Activated CD8-positive, alpha-beta T cell treated with anti-CD3 and anti-CD28 coated beads, Interleukin-2, amount 10 ng/mL, durations not matched to agents 7 days and 5 days (primary cell): Measurements from ENCODE around the gene GIMAP5. TPM values are rescaled to one million over a fixed set of nuclear protein-coding genes. Genes with fewer than 3 reads are reported as not detected.

ENCODE experiments used
- ATAC-seq: fragments of 150-1000 bp; cut with Tn5 transposase; one replicate; pipeline ENCODE4 v1.10.0; 2021; ENCODE audit warnings: moderate library complexity
- CTCF ChIA-PET: fragments of 350-600 bp; sonication (Branson Sonifier 250); formaldehyde crosslinking; loops from one replicate; lab custom pipeline; 2021; ENCODE audit warnings: antibody characterized with exemption; lab: Charles Lee
- POLR2A ChIA-PET: fragments of 350-600 bp; sonication (Branson Sonifier 250); formaldehyde crosslinking; loops from one replicate; lab custom pipeline; 2021; ENCODE audit warnings: antibody characterized with exemption; lab: Charles Lee
- DNase-seq: peaks from one replicate; pipeline ENCODE4 v3.0.0-alpha.2; 2020
- H3K27ac Mint-ChIP-seq: one replicate; pipeline ENCODE4 v1.8.0; 2021; ENCODE audit warnings: mild to moderate bottlenecking, mixed read lengths
- H3K27me3 Mint-ChIP-seq: one replicate; pipeline ENCODE4 v1.8.0; 2021; ENCODE audit warnings: low read depth, mixed read lengths
- H3K36me3 Mint-ChIP-seq: one replicate; pipeline ENCODE4 v1.8.0; 2021; ENCODE audit warnings: low read depth, mixed read lengths
- H3K4me1 Mint-ChIP-seq: one replicate; pipeline ENCODE4 v1.8.0; 2021; ENCODE audit warnings: low read depth, mixed read lengths
- H3K4me3 Mint-ChIP-seq: one replicate; pipeline ENCODE4 v1.8.0; 2021; ENCODE audit warnings: mild to moderate bottlenecking, mixed read lengths
- H3K9me3 Mint-ChIP-seq: one replicate; pipeline ENCODE4 v1.8.0; 2022; ENCODE audit warnings: mixed read lengths; ENCODE audit not compliant: insufficient read depth
- total RNA-seq, 2 experiments: library from RNA; stranded (reverse); gene quantifications; one replicate each; pipeline ENCODE4 v1.2.3, GENCODE V29; 2021

Gene GIMAP5
- total RNA-seq, 2 experiments from 2014 or later, result 56.3 to 63.3 TPM

- peaks cover 77% of the 10 kb centered on the region for H3K4me1 Mint-ChIP-seq
- no peaks in the 10 kb centered on the region for H3K9me3 Mint-ChIP-seq
- ChIA-PET CTCF (interaction anchor here (1.8 to 2.2 kb wide), 3 partner anchors 17 to 285 kb away, joined by 6 to 10 read pairs (median 6); partner anchors contain the start of gene GIMAP1), POLR2A (no interaction called here)
- no peaks in the 10 kb centered on the region for H3K27me3 Mint-ChIP-seq
- no peak overlapping the region for H3K4me3 Mint-ChIP-seq
- ATAC-seq (no peak), DNase-seq (peak; percentile 20)
- peak overlapping the region; percentile 74 for H3K27ac Mint-ChIP-seq
- H3K36me3 Mint-ChIP-seq, result peaks cover 36% of the 10 kb centered on the region
Observed at GRCh38 chr7:150734254-150734653, 3.0 kb upstream of the GIMAP5 start.

GRCh38 chr7:150735596-150736358 is 1.4 kb upstream of the GIMAP5 start:
- DNase-seq, result no peak
- ChIA-PET CTCF (interaction anchor here (1.4 to 2.2 kb wide), 4 partner anchors 11 to 287 kb away, joined by 4 to 10 read pairs (median 6); partner anchors contain the start of gene GIMAP1), POLR2A (interaction anchor here (1.0 to 4.7 kb wide), 4 partner anchors 19 to 285 kb away, joined by 3 to 43 read pairs (median 20); partner anchors contain the start of genes GIMAP1, GIMAP4 and GIMAP8)
- Mint-ChIP-seq H3K27me3 (no peaks in the 10 kb centered on the region), H3K4me3 (peak overlapping the region; percentile 90), H3K9me3 (no peaks in the 10 kb centered on the region), H3K4me1 (peaks cover 75% of the 10 kb centered on the region), H3K36me3 (peaks cover 40% of the 10 kb centered on the region), H3K27ac (peak overlapping the region; percentile 74)
- no peak for ATAC-seq

- DNase-seq (no peak), ATAC-seq (peak; percentile 23)
- peaks cover 79% of the 10 kb centered on the region for H3K4me1 Mint-ChIP-seq
- H3K9me3 Mint-ChIP-seq, result no peaks in the 10 kb centered on the region
- H3K36me3 Mint-ChIP-seq, result peaks cover 48% of the 10 kb centered on the region
- ChIA-PET CTCF (interaction anchor here (1.0 to 3.0 kb wide), 5 partner anchors 10 to 288 kb away, joined by 3 to 23 read pairs (median 4); partner anchors contain the start of gene GIMAP4), POLR2A (interaction anchor here (0.6 to 4.7 kb wide), 14 partner anchors 9 to 286 kb away, joined by 3 to 43 read pairs (median 14); partner anchors contain the start of genes GIMAP1, GIMAP2, GIMAP4 and GIMAP6)
- peak overlapping the region; percentile 89 for H3K27ac Mint-ChIP-seq
- no peaks in the 10 kb centered on the region for H3K27me3 Mint-ChIP-seq
- H3K4me3 Mint-ChIP-seq, result peak overlapping the region; percentile 90
Observed at GRCh38 chr7:150736864-150737263, 354 bp upstream of the GIMAP5 start.

- DNase-seq (peak; percentile 49), ATAC-seq (no peak)
- ChIA-PET POLR2A (interaction anchor here (0.8 to 4.7 kb wide), 17 partner anchors 8 to 287 kb away, joined by 3 to 43 read pairs (median 13); partner anchors contain the start of genes GIMAP1, GIMAP2, GIMAP4 and GIMAP6), CTCF (interaction anchor here (1.2 to 3.0 kb wide), 9 partner anchors 8 to 289 kb away, joined by 4 to 23 read pairs (median 6); partner anchors contain the start of genes GIMAP1 and GIMAP4)
- peak overlapping the region; percentile 89 for H3K27ac Mint-ChIP-seq
- no peaks in the 10 kb centered on the region for H3K9me3 Mint-ChIP-seq
- H3K4me1 Mint-ChIP-seq, result peaks cover 79% of the 10 kb centered on the region
- H3K4me3 Mint-ChIP-seq, result peak overlapping the region; percentile 90
- H3K27me3 Mint-ChIP-seq, result no peaks in the 10 kb centered on the region
- peaks cover 60% of the 10 kb centered on the region for H3K36me3 Mint-ChIP-seq
Observed at GRCh38 chr7:150738092-150738491, 874 bp downstream of the GIMAP5 start.

- POLR2A ChIA-PET, result interaction anchor here (0.8 to 4.7 kb wide), 17 partner anchors 8 to 288 kb away, joined by 3 to 43 read pairs (median 13); partner anchors contain the start of genes GIMAP1, GIMAP2, GIMAP4 and GIMAP6
- ATAC-seq (no peak), DNase-seq (peak; percentile 29)
- H3K36me3 Mint-ChIP-seq, result peaks cover 65% of the 10 kb centered on the region
- CTCF ChIA-PET, result interaction anchor here (0.8 to 3.0 kb wide), 12 partner anchors 8 to 289 kb away, joined by 3 to 23 read pairs (median 4); partner anchors contain the start of genes GIMAP1, GIMAP2, GIMAP4 and GIMAP6
- peak overlapping the region; percentile 90 for H3K4me3 Mint-ChIP-seq
- no peaks in the 10 kb centered on the region for H3K9me3 Mint-ChIP-seq
- peak overlapping the region; percentile 89 for H3K27ac Mint-ChIP-seq
- no peaks in the 10 kb centered on the region for H3K27me3 Mint-ChIP-seq
- peaks cover 79% of the 10 kb centered on the region for H3K4me1 Mint-ChIP-seq
Observed at GRCh38 chr7:150738591-150739001, 1.4 kb downstream of the GIMAP5 start.

GRCh38 chr7:150739033-150739432 is 1.8 kb downstream of the GIMAP5 start:
- Mint-ChIP-seq H3K36me3 (peaks cover 69% of the 10 kb centered on the region), H3K27me3 (no peaks in the 10 kb centered on the region), H3K9me3 (no peaks in the 10 kb centered on the region), H3K4me3 (peak overlapping the region; percentile 90), H3K4me1 (peaks cover 79% of the 10 kb centered on the region), H3K27ac (peak overlapping the region; percentile 89)
- DNase-seq (peak; percentile 20), ATAC-seq (no peak)
- ChIA-PET POLR2A (interaction anchor here (0.8 to 4.7 kb wide), 17 partner anchors 7 to 288 kb away, joined by 3 to 43 read pairs (median 13); partner anchors contain the start of genes GIMAP1, GIMAP2, GIMAP4 and GIMAP6), CTCF (interaction anchor here (0.8 to 3.0 kb wide), 12 partner anchors 9 to 290 kb away, joined by 3 to 23 read pairs (median 4); partner anchors contain the start of genes GIMAP1, GIMAP2, GIMAP4 and GIMAP6)

- peak overlapping the region; percentile 90 for H3K4me3 Mint-ChIP-seq
- DNase-seq, result no peak
- peaks cover 77% of the 10 kb centered on the region for H3K36me3 Mint-ChIP-seq
- ChIA-PET CTCF (interaction anchor here (2.6 to 6.1 kb wide), 2 partner anchors 15 to 289 kb away, joined by 9 to 47 read pairs; partner anchors contain the start of gene GIMAP8), POLR2A (interaction anchor here (0.6 to 3.0 kb wide), 2 partner anchors 24 to 228 kb away, joined by 3 to 13 read pairs; partner anchors contain the start of gene GIMAP1)
- H3K27me3 Mint-ChIP-seq, result no peaks in the 10 kb centered on the region
- peak overlapping the region; percentile 90 for H3K27ac Mint-ChIP-seq
- H3K4me1 Mint-ChIP-seq, result peaks cover 79% of the 10 kb centered on the region
- ATAC-seq, result no peak
- no peaks in the 10 kb centered on the region for H3K9me3 Mint-ChIP-seq
Observed at GRCh38 chr7:150740053-150740452, 2.8 kb downstream of the GIMAP5 start.

GRCh38 chr7:150742286-150742968 is 5.2 kb downstream of the GIMAP5 start:
- ChIA-PET CTCF (interaction anchor here (0.7 to 6.1 kb wide), 7 partner anchors 9 to 294 kb away, joined by 3 to 47 read pairs (median 4); partner anchors contain the start of genes GIMAP7 and GIMAP8), POLR2A (interaction anchor here (0.7 to 3.0 kb wide), 13 partner anchors 8 to 290 kb away, joined by 3 to 16 read pairs (median 5); partner anchors contain the start of genes GIMAP1, GIMAP2, GIMAP4 and GIMAP7)
- Mint-ChIP-seq H3K4me1 (peaks cover 76% of the 10 kb centered on the region), H3K27ac (peak overlapping the region; percentile 90), H3K27me3 (no peaks in the 10 kb centered on the region), H3K4me3 (peak overlapping the region; percentile 90), H3K36me3 (peaks cover 96% of the 10 kb centered on the region), H3K9me3 (no peaks in the 10 kb centered on the region)
- no peak for ATAC-seq
- DNase-seq, result no peak

- Mint-ChIP-seq H3K4me1 (peaks cover 93% of the 10 kb centered on the region), H3K27me3 (no peaks in the 10 kb centered on the region), H3K27ac (peak overlapping the region; percentile 90), H3K4me3 (peak overlapping the region; percentile 90), H3K9me3 (no peaks in the 10 kb centered on the region), H3K36me3 (peaks cover 81% of the 10 kb centered on the region)
- ATAC-seq (no peak), DNase-seq (no peak)
- ChIA-PET POLR2A (interaction anchor here (0.6 to 2.7 kb wide), 10 partner anchors 11 to 293 kb away, joined by 3 to 16 read pairs (median 4); partner anchors contain the start of genes GIMAP6 and GIMAP8), CTCF (interaction anchor here (1.0 to 6.1 kb wide), 4 partner anchors 11 to 295 kb away, joined by 3 to 47 read pairs (median 8); partner anchors contain the start of gene GIMAP1)
Observed at GRCh38 chr7:150744041-150744656, 6.9 kb downstream of the GIMAP5 start.

GRCh38 chr7:150745086-150745485 is 7.9 kb downstream of the GIMAP5 start:
- no peak for ATAC-seq
- no peak for DNase-seq
- Mint-ChIP-seq H3K4me1 (peaks cover 97% of the 10 kb centered on the region), H3K36me3 (peaks cover 73% of the 10 kb centered on the region), H3K27ac (peak overlapping the region; percentile 82), H3K4me3 (peak overlapping the region; percentile 63), H3K27me3 (no peaks in the 10 kb centered on the region), H3K9me3 (no peaks in the 10 kb centered on the region)
- CTCF ChIA-PET, result interaction anchor here (1.0 to 6.1 kb wide), 4 partner anchors 10 to 296 kb away, joined by 3 to 47 read pairs (median 8); partner anchors contain the start of gene GIMAP1
- POLR2A ChIA-PET, result interaction anchor here (0.7 to 1.6 kb wide), 6 partner anchors 10 to 294 kb away, joined by 3 to 7 read pairs (median 3); partner anchors contain the start of gene GIMAP6
